Epithelial cell of prostate (primary cell): ENCODE results near the gene CFAP20DC.

ENCODE experiments used
- DNase-seq: peaks from one replicate; pipeline ENCODE4 v3.0.0-alpha.2; 2011; ENCODE audit warnings: low read depth, low spot score
- H3K27ac ChIP-seq: fragments of 450-650 bp; 2 replicates; pipeline ENCODE4 v1.5.1; 2017; ENCODE audit warnings: mild to moderate bottlenecking

CFAP20DC gene

GRCh38 chr3:58766587-58767282 lies 283.1 kb downstream of the CFAP20DC start:
- H3K27ac ChIP-seq, result no peak overlapping the region
- DNase-seq, result no peak

GRCh38 chr3:58755150-58755549 lies 294.7 kb downstream of the CFAP20DC start:
- H3K27ac ChIP-seq, result no peak overlapping the region
- no peak for DNase-seq

- DNase-seq, result no peak
- H3K27ac ChIP-seq, result no peak overlapping the region
Measured at GRCh38 chr3:58754074-58754473, 295.8 kb downstream of the CFAP20DC start.

GRCh38 chr3:58751882-58752567 lies 297.8 kb downstream of the CFAP20DC start:
- no peak overlapping the region for H3K27ac ChIP-seq
- DNase-seq, result no peak

GRCh38 chr3:58751235-58751634 lies 298.6 kb downstream of the CFAP20DC start:
- no peak for DNase-seq

GRCh38 chr3:58749948-58750347 lies 299.9 kb downstream of the CFAP20DC start:
- H3K27ac ChIP-seq, result no peak overlapping the region
- no peak for DNase-seq

More at GRCh38 chr3:58751235-58751634, 298.6 kb downstream of the CFAP20DC start:
- H3K27ac ChIP-seq, result no peak overlapping the region

GRCh38 chr3:58748024-58748423 lies 301.8 kb downstream of the CFAP20DC start:
- no peak overlapping the region for H3K27ac ChIP-seq

GRCh38 chr3:58746758-58747157 lies 303.1 kb downstream of the CFAP20DC start:
- H3K27ac ChIP-seq, result no peak overlapping the region
- no peak for DNase-seq

More at GRCh38 chr3:58748024-58748423, 301.8 kb downstream of the CFAP20DC start:
- no peak for DNase-seq

- no peak for DNase-seq
- H3K27ac ChIP-seq, result no peak overlapping the region
Measured at GRCh38 chr3:58743296-58743695, 306.5 kb downstream of the CFAP20DC start.

GRCh38 chr3:58742239-58742638 lies 307.6 kb downstream of the CFAP20DC start:
- H3K27ac ChIP-seq, result no peak overlapping the region
- DNase-seq, result no peak

- no peak for DNase-seq
- H3K27ac ChIP-seq, result no peak overlapping the region
Measured at GRCh38 chr3:58737644-58738043, 312.2 kb downstream of the CFAP20DC start.

GRCh38 chr3:58731673-58732072 lies 318.2 kb downstream of the CFAP20DC start:
- no peak overlapping the region for H3K27ac ChIP-seq
- DNase-seq, result no peak

- H3K27ac ChIP-seq, result no peak overlapping the region
- DNase-seq, result no peak
Measured at GRCh38 chr3:58728723-58729122, 321.1 kb downstream of the CFAP20DC start.

GRCh38 chr3:58725326-58725853 lies 324.4 kb downstream of the CFAP20DC start:
- no peak for DNase-seq
- no peak overlapping the region for H3K27ac ChIP-seq

GRCh38 chr3:58724336-58724735 lies 325.5 kb downstream of the CFAP20DC start:
- no peak for DNase-seq
- no peak overlapping the region for H3K27ac ChIP-seq

- no peak overlapping the region for H3K27ac ChIP-seq
- DNase-seq, result no peak
Measured at GRCh38 chr3:58723173-58723572, 326.7 kb downstream of the CFAP20DC start.

GRCh38 chr3:58722561-58722960 lies 327.3 kb downstream of the CFAP20DC start:
- no peak overlapping the region for H3K27ac ChIP-seq
- no peak for DNase-seq

GRCh38 chr3:58720526-58720925 lies 329.3 kb downstream of the CFAP20DC start:
- DNase-seq, result no peak

GRCh38 chr3:58719684-58720083 lies 330.1 kb downstream of the CFAP20DC start:
- DNase-seq, result no peak
- H3K27ac ChIP-seq, result no peak overlapping the region

More at GRCh38 chr3:58720526-58720925, 329.3 kb downstream of the CFAP20DC start:
- H3K27ac ChIP-seq, result no peak overlapping the region

- DNase-seq, result no peak
- H3K27ac ChIP-seq, result no peak overlapping the region
Measured at GRCh38 chr3:58713715-58714401, 336.0 kb downstream of the CFAP20DC start.

GRCh38 chr3:58711871-58712270 lies 338.0 kb downstream of the CFAP20DC start:
- H3K27ac ChIP-seq, result no peak overlapping the region

More at GRCh38 chr3:58711871-58712270, 338.0 kb downstream of the CFAP20DC start:
- DNase-seq, result no peak
